GM21367 (cell line): ENCODE data around the gene ATP11A.

Experiments
- ATAC-seq: cut with Tn5 transposase; IDR thresholded peaks from one replicate; pipeline ENCODE4 v1.9.1; 2021; ENCODE audit not compliant: unreplicated experiment

The ATP11A gene

GRCh38 chr13:112917056-112917664 is 227.3 kb downstream of the ATP11A start:
- no peak for ATAC-seq

GRCh38 chr13:112917737-112918136 is 227.9 kb downstream of the ATP11A start:
- no peak for ATAC-seq

- ATAC-seq, result no peak
Observed at GRCh38 chr13:112918266-112918665, 228.4 kb downstream of the ATP11A start.

GRCh38 chr13:112918746-112919145 is 228.9 kb downstream of the ATP11A start:
- ATAC-seq, result no peak

GRCh38 chr13:112923962-112924361 is 234.1 kb downstream of the ATP11A start:
- no peak for ATAC-seq

GRCh38 chr13:112924365-112924764 is 234.5 kb downstream of the ATP11A start:
- no peak for ATAC-seq

GRCh38 chr13:112926003-112926402 is 236.2 kb downstream of the ATP11A start:
- ATAC-seq, result no peak

GRCh38 chr13:112926993-112927392 is 237.2 kb downstream of the ATP11A start:
- no peak for ATAC-seq

GRCh38 chr13:112928020-112928971 is 238.5 kb downstream of the ATP11A start:
- no peak for ATAC-seq

GRCh38 chr13:112928972-112929782 is 239.3 kb downstream of the ATP11A start:
- ATAC-seq, result no peak

GRCh38 chr13:112929783-112930055 is 239.9 kb downstream of the ATP11A start:
- ATAC-seq, result no peak

- ATAC-seq, result no peak
Observed at GRCh38 chr13:112930192-112930591, 240.4 kb downstream of the ATP11A start.

GRCh38 chr13:112931028-112931934 is 241.4 kb downstream of the ATP11A start:
- no peak for ATAC-seq

GRCh38 chr13:112932971-112933370 is 243.1 kb downstream of the ATP11A start:
- ATAC-seq, result no peak

- ATAC-seq, result no peak
Observed at GRCh38 chr13:112933649-112934048, 243.8 kb downstream of the ATP11A start.

GRCh38 chr13:112934078-112934477 is 244.2 kb downstream of the ATP11A start:
- ATAC-seq, result no peak
